IMR-90 (cell line): Measurements from ENCODE around the gene CT47C1.

Source experiments
- BHLHE40 ChIP-seq: fragments of 150-350 bp; IDR thresholded peaks from 2 replicates; pipeline ENCODE4 v1.6.1; 2016; ENCODE audit warnings: mild to moderate bottlenecking, low read depth, low read length
- CEBPB ChIP-seq: IDR thresholded peaks from 2 replicates; pipeline ENCODE4 v1.6.1; 2012; ENCODE audit warnings: low read depth, low read length, improper control_type of control experiment
- CTCF ChIP-seq: conservative IDR thresholded peaks from 2 replicates; pipeline ENCODE4 v1.5.1; 2012; ENCODE audit warnings: mild to moderate bottlenecking, low read depth, low read length, improper control_type of control experiment
- POLR2A ChIP-seq: IDR thresholded peaks from 2 replicates; pipeline ENCODE4 v1.6.1; 2012; ENCODE audit warnings: mild to moderate bottlenecking, low read depth, low read length

GRCh38 chrX:119067023-119067739 is 5.6 kb upstream of the CT47C1 start:
- TF ChIP-seq POLR2A (no peak), CTCF (peak; percentile 70), CEBPB (no peak), BHLHE40 (no peak)
